Neutrophil (primary cell): ENCODE measurements around the gene NUMB.

Source experiments
- H3K27ac ChIP-seq: fragments of 200-600 bp; sonication (generic); 2 replicates; pipeline ENCODE4 v1.5.1; 2016; ENCODE audit warnings: mild to moderate bottlenecking, moderate library complexity
- H3K27me3 ChIP-seq: fragments of 200-600 bp; sonication (generic); 2 replicates; pipeline ENCODE4 v1.6.0; 2016; ENCODE audit warnings: mild to moderate bottlenecking
- H3K36me3 ChIP-seq: fragments of 200-600 bp; sonication (generic); 2 replicates; pipeline ENCODE4 v1.5.1; 2017
- H3K4me1 ChIP-seq, 2 experiments: fragments of 200-600 bp in 1 of 2; sonication (generic) in 1 of 2; 1 replicate in 1 of 2; 2 replicates in 1 of 2; pipeline versions ENCODE4 v1.5.1 to v1.6.1; 2013 to 2016; ENCODE audit warnings: low read depth in 1 of 2, low read length in 1 of 2, mild to moderate bottlenecking in 1 of 2, moderate library complexity in 1 of 2; ENCODE audit not compliant: control insufficient read depth in 1 of 2, insufficient read depth in 1 of 2
- H3K4me3 ChIP-seq, 2 experiments: fragments of 200-600 bp in 1 of 2; sonication (generic) in 1 of 2; 1 replicate in 1 of 2; 2 replicates in 1 of 2; pipeline ENCODE4 v1.5.1; 2013 to 2016; ENCODE audit warnings: low read depth in 1 of 2, low read length in 1 of 2, mild to moderate bottlenecking in 1 of 2, moderate library complexity in 1 of 2
- H3K9me3 ChIP-seq: fragments of 200-600 bp; sonication (generic); 2 replicates; pipeline ENCODE4 v1.5.1; 2016
- CTCF ChIP-seq: fragments of 200-600 bp; sonication (generic); IDR thresholded peaks from 2 replicates; pipeline ENCODE4 v1.5.1; 2016; ENCODE audit warnings: antibody characterized with exemption

The NUMB gene

GRCh38 chr14:73264080-73264884 is 194.1 kb downstream of the NUMB start:
- Histone ChIP-seq H3K4me3 (no peak overlapping the region), H3K9me3 (no peaks in the 10 kb centered on the region), H3K27ac (no peak overlapping the region), H3K4me1 (no peaks in the 10 kb centered on the region), H3K36me3 (no peaks in the 10 kb centered on the region), H3K27me3 (peaks cover 10% of the 10 kb centered on the region)
- TF ChIP-seq CTCF, result no peak

DNA sequence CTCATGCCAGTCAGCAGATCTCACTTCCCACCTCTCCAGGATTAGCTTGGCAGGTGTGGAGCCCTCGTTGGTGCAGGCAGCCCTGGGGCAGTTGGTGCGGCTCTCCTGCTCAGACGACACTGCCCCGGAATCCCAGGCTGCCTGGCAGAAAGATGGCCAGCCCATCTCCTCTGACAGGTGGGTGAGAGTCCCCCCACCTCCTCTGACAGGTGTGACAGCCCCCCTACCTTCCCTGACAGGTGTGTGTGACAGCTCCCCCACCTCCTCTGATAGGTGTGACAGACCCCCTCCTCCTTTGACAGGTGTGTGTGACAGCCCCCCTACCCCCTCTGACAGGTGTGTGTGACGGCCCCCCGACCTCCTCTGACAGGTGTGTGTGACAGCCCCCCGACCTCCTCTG is 194.7 kb downstream of the NUMB start:
- no peaks in the 10 kb centered on the region for H3K4me1 ChIP-seq
- no peak for TF ChIP-seq CTCF
- no peak overlapping the region for H3K27ac ChIP-seq
- no peak overlapping the region for H3K4me3 ChIP-seq
- H3K9me3 ChIP-seq, result no peaks in the 10 kb centered on the region
- H3K27me3 ChIP-seq, result peaks cover 3% of the 10 kb centered on the region
- no peaks in the 10 kb centered on the region for H3K36me3 ChIP-seq

DNA sequence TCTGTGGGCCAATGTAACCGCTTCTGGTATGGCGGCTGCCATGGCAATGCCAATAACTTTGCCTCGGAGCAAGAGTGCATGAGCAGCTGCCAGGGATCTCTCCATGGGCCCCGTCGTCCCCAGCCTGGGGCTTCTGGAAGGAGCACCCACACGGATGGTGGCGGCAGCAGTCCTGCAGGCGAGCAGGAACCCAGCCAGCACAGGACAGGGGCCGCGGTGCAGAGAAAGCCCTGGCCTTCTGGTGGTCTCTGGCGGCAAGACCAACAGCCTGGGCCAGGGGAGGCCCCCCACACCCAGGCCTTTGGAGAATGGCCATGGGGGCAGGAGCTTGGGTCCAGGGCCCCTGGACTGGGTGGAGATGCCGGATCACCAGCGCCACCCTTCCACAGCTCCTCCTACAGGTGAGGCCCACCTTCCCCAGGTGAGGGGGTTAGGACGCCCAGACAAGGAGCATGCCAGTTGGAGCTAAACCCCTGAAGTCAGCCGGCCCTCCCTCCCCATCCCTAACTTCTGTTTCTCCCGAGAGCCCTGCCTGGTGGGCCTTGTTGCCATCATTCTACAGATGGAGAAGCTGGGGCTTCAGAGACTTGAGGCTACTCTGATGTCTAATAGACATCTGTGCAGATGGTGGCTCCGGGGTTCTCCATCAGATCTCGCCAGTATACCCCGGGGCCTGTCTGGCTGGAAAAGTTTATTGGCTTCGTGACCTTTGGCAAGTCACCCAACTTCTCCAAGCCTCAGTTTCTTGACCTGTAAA is 195.7 kb downstream of the NUMB start:
- no peak overlapping the region for H3K27ac ChIP-seq
- H3K9me3 ChIP-seq, result no peaks in the 10 kb centered on the region
- no peaks in the 10 kb centered on the region for H3K4me1 ChIP-seq
- TF ChIP-seq CTCF, result no peak
- H3K36me3 ChIP-seq, result no peaks in the 10 kb centered on the region
- H3K4me3 ChIP-seq, result no peak overlapping the region
- H3K27me3 ChIP-seq, result no peaks in the 10 kb centered on the region

GRCh38 chr14:73261520-73262426 is 196.6 kb downstream of the NUMB start:
- no peak for TF ChIP-seq CTCF
- H3K36me3 ChIP-seq, result no peaks in the 10 kb centered on the region

GRCh38 chr14:73261075-73261474 is 197.3 kb downstream of the NUMB start:
- H3K36me3 ChIP-seq, result no peaks in the 10 kb centered on the region

More at GRCh38 chr14:73261520-73262426, 196.6 kb downstream of the NUMB start:
- Histone ChIP-seq H3K27me3 (no peaks in the 10 kb centered on the region), H3K4me3 (no peak overlapping the region), H3K4me1 (no peaks in the 10 kb centered on the region), H3K27ac (no peak overlapping the region), H3K9me3 (no peaks in the 10 kb centered on the region)

More at GRCh38 chr14:73261075-73261474, 197.3 kb downstream of the NUMB start:
- Histone ChIP-seq H3K27ac (no peak overlapping the region), H3K9me3 (no peaks in the 10 kb centered on the region), H3K27me3 (no peaks in the 10 kb centered on the region), H3K4me1 (no peaks in the 10 kb centered on the region), H3K4me3 (no peak overlapping the region)
- TF ChIP-seq CTCF, result no peak
